GM21360 (cell line): ENCODE results near the gene NFKBIZ.
"Not testable (repeated sequence)": the region's sequence is repeated elsewhere in the genome, so short reads cannot be mapped to it uniquely, and the experiment has no call there.

Source experiments
- ATAC-seq: cut with Tn5 transposase; IDR thresholded peaks from one replicate; pipeline ENCODE4 v1.9.1; 2021; ENCODE audit warnings: mild to moderate bottlenecking, moderate library complexity; ENCODE audit not compliant: unreplicated experiment

The NFKBIZ gene

GRCh38 chr3:101905573-101905972, 56.3 kb downstream of the NFKBIZ start:
- not testable (repeated sequence) for ATAC-seq
